Measurements from ENCODE around the gene EHMT1. TPM values are rescaled to one million over a fixed set of nuclear protein-coding genes. Genes with fewer than 3 reads are reported as not detected.

Gene EHMT1
- total RNA-seq, 1 experiment from 2014 or later, result 63.9 TPM

DNA sequence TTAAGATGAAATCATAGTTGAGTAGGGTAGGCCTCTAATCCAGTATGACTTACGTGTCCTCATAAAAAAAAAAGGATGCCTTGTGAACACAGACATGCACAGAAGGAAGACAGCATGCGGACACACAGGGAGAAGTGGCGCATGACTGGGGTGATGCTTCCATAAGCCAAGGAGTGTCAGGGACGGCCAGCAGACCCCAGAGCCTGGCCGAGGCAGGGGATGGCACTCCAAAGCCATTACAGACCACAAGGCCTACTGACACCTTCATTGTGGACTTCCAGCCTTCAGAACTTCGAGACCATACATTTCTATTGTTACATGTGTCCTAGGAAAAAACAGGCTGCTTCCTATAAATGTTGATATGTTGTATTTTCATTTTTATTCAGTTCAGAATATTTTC is 19.9 kb downstream of the EHMT1 start:
- intact Hi-C loops (cut with micrococcal nuclease; ENCODE audit: unreplicated experiment) (no loop called here), in situ Hi-C loops (cut with HindIII; ENCODE audit: low pct_unique_long_range_greater_than_20kb, low sequenced_read_pairs) (no loop called here)
- CTCF ChIA-PET, result no interaction called here
- POLR2A ChIA-PET, result no interaction called here
- DNase-seq (ENCODE audit: low read depth, low spot score) (no peak), ATAC-seq (no peak)
- TF ChIP-seq, protein P1, sequence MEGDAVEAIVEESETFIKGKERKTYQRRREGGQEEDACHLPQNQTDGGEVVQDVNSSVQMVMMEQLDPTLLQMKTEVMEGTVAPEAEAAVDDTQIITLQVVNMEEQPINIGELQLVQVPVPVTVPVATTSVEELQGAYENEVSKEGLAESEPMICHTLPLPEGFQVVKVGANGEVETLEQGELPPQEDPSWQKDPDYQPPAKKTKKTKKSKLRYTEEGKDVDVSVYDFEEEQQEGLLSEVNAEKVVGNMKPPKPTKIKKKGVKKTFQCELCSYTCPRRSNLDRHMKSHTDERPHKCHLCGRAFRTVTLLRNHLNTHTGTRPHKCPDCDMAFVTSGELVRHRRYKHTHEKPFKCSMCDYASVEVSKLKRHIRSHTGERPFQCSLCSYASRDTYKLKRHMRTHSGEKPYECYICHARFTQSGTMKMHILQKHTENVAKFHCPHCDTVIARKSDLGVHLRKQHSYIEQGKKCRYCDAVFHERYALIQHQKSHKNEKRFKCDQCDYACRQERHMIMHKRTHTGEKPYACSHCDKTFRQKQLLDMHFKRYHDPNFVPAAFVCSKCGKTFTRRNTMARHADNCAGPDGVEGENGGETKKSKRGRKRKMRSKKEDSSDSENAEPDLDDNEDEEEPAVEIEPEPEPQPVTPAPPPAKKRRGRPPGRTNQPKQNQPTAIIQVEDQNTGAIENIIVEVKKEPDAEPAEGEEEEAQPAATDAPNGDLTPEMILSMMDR (IDR thresholded peaks at IDR 0.05), result no peak
- TF ChIP-seq TCF7L2 (IDR thresholded peaks at IDR 0.05; ENCODE audit: low read depth, low read length) (no peak), POLR2AphosphoS5 (IDR thresholded peaks at IDR 0.05; ENCODE audit: low read depth, low read length) (no peak), SIN3A (IDR thresholded peaks at IDR 0.05; ENCODE audit: borderline replicate concordance, insufficient read depth, low read depth, low read length) (no peak)
- TF ChIP-seq, protein P2, sequence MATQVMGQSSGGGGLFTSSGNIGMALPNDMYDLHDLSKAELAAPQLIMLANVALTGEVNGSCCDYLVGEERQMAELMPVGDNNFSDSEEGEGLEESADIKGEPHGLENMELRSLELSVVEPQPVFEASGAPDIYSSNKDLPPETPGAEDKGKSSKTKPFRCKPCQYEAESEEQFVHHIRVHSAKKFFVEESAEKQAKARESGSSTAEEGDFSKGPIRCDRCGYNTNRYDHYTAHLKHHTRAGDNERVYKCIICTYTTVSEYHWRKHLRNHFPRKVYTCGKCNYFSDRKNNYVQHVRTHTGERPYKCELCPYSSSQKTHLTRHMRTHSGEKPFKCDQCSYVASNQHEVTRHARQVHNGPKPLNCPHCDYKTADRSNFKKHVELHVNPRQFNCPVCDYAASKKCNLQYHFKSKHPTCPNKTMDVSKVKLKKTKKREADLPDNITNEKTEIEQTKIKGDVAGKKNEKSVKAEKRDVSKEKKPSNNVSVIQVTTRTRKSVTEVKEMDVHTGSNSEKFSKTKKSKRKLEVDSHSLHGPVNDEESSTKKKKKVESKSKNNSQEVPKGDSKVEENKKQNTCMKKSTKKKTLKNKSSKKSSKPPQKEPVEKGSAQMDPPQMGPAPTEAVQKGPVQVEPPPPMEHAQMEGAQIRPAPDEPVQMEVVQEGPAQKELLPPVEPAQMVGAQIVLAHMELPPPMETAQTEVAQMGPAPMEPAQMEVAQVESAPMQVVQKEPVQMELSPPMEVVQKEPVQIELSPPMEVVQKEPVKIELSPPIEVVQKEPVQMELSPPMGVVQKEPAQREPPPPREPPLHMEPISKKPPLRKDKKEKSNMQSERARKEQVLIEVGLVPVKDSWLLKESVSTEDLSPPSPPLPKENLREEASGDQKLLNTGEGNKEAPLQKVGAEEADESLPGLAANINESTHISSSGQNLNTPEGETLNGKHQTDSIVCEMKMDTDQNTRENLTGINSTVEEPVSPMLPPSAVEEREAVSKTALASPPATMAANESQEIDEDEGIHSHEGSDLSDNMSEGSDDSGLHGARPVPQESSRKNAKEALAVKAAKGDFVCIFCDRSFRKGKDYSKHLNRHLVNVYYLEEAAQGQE (IDR thresholded peaks at IDR 0.05; ENCODE audit: insufficient read depth in 1 of 2, low read depth in 2 of 2, low read length in 1 of 2), result no peak
- Histone ChIP-seq H3K27me3 (ENCODE audit: control insufficient read depth, insufficient read depth, low read length) (no peaks in the 10 kb centered on the region), H3K9me3 (ENCODE audit: control insufficient read depth, insufficient read depth, low read depth, low read length) (no peaks in the 10 kb centered on the region), H3K27ac (ENCODE audit: low read length) (no peak overlapping the region), H3K4me3 (ENCODE audit: low read depth in 2 of 2, low read length in 2 of 2) (no peak overlapping the region), H3K4me1 (ENCODE audit: control insufficient read depth, insufficient read depth, low read length) (no peaks in the 10 kb centered on the region; the same call in 1 of the 2 replicates), H3K36me3 (ENCODE audit: control insufficient read depth, insufficient read depth, low read length) (no peaks in the 10 kb centered on the region)
- BruUV-seq (replicated peaks), result no TSS peak

DNA sequence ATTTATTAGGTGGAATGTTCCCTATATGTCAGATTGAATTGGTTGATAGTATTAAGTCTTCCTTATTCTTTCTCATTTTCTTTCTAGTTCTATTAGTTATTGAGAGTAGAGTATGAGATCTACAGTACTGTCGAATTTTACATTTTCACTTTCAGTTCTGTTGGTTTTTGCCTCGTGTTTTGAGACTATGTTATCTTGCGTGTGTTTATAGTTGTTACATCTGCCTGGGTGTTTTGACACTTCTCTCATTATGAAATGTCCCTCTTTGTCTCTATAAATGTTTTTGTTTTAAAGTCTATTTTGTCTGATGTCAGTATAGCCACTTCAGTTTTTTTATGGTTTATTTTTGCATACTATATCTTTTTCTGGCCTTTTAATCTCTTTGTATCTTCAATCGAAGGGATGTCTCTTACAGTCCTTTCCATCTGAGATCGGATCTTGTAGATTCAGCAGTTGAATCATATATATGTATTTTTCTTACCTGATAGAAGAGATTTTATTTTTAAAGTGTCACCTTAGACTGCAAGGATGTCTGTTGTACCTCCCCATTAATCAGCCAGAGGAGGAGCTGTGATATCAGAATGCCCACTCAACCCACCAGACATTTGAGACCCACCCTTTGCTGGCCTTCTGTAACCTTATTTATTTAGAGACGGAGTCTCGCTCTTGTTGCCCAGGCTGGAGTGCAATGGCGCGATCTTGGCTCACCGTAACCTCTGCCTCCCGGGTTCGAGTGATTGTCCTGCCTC is 20.7 kb downstream of the EHMT1 start:
- H3K4me1 ChIP-seq (ENCODE audit: control insufficient read depth, insufficient read depth, low read length), result no peaks in the 10 kb centered on the region; the same call in 1 of the 2 replicates
- no peaks in the 10 kb centered on the region for H3K9me3 ChIP-seq (ENCODE audit: control insufficient read depth, insufficient read depth, low read depth, low read length)
- no TSS peak for BruUV-seq (replicated peaks)
- H3K4me3 ChIP-seq (ENCODE audit: low read depth in 2 of 2, low read length in 2 of 2), result no peak overlapping the region
- intact Hi-C loops (cut with micrococcal nuclease; ENCODE audit: unreplicated experiment) (no loop called here), in situ Hi-C loops (cut with HindIII; ENCODE audit: low pct_unique_long_range_greater_than_20kb, low sequenced_read_pairs) (no loop called here)
- CTCF ChIA-PET, result no interaction called here
- no peak overlapping the region for H3K27ac ChIP-seq (ENCODE audit: low read length)
- no peaks in the 10 kb centered on the region for H3K27me3 ChIP-seq (ENCODE audit: control insufficient read depth, insufficient read depth, low read length)
- no peak for DNase-seq (ENCODE audit: low read depth, low spot score)
- no peaks in the 10 kb centered on the region for H3K36me3 ChIP-seq (ENCODE audit: control insufficient read depth, insufficient read depth, low read length)
- no peak for TF ChIP-seq TCF7L2 (IDR thresholded peaks at IDR 0.05; ENCODE audit: low read depth, low read length)
- TF ChIP-seq, protein P2 (IDR thresholded peaks at IDR 0.05; ENCODE audit: insufficient read depth in 1 of 2, low read depth in 2 of 2, low read length in 1 of 2), result no peak
- TF ChIP-seq POLR2AphosphoS5 (IDR thresholded peaks at IDR 0.05; ENCODE audit: low read depth, low read length), result no peak
- no peak for TF ChIP-seq SIN3A (IDR thresholded peaks at IDR 0.05; ENCODE audit: borderline replicate concordance, insufficient read depth, low read depth, low read length)
- TF ChIP-seq, protein P1 (IDR thresholded peaks at IDR 0.05), result no peak
- ATAC-seq, result no peak
- POLR2A ChIA-PET, result interaction anchor here (0.6 kb wide), 1 partner anchor 55 kb away, joined by 3 read pairs; no protein-coding TSS in a partner anchor

Measured in Panc1 (cell line).